ENCODE results near the gene FOXL2.

- TF ChIP-seq, protein P1, sequence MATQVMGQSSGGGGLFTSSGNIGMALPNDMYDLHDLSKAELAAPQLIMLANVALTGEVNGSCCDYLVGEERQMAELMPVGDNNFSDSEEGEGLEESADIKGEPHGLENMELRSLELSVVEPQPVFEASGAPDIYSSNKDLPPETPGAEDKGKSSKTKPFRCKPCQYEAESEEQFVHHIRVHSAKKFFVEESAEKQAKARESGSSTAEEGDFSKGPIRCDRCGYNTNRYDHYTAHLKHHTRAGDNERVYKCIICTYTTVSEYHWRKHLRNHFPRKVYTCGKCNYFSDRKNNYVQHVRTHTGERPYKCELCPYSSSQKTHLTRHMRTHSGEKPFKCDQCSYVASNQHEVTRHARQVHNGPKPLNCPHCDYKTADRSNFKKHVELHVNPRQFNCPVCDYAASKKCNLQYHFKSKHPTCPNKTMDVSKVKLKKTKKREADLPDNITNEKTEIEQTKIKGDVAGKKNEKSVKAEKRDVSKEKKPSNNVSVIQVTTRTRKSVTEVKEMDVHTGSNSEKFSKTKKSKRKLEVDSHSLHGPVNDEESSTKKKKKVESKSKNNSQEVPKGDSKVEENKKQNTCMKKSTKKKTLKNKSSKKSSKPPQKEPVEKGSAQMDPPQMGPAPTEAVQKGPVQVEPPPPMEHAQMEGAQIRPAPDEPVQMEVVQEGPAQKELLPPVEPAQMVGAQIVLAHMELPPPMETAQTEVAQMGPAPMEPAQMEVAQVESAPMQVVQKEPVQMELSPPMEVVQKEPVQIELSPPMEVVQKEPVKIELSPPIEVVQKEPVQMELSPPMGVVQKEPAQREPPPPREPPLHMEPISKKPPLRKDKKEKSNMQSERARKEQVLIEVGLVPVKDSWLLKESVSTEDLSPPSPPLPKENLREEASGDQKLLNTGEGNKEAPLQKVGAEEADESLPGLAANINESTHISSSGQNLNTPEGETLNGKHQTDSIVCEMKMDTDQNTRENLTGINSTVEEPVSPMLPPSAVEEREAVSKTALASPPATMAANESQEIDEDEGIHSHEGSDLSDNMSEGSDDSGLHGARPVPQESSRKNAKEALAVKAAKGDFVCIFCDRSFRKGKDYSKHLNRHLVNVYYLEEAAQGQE (IDR thresholded peaks at IDR 0.05; ENCODE audit: insufficient read depth in 1 of 2, low read depth in 2 of 2, low read length in 2 of 2) = no peak
- TF ChIP-seq POLR2AphosphoS5 (IDR thresholded peaks at IDR 0.05; ENCODE audit: low read depth, low read length) = no peak
These were observed 16.1 kb upstream of the FOXL2 start for GRCh38 chr3:138962854-138963560.

Data from PFSK-1 (cell line).